GM12892 (cell line): ENCODE measurements around the gene ZNF219.

Source experiments
- POLR2A ChIP-seq: IDR thresholded peaks from 2 replicates; pipeline ENCODE4 v1.6.1; 2011; ENCODE audit warnings: low read depth, low read length, control low read depth
- TAF1 ChIP-seq: IDR thresholded peaks from 2 replicates; pipeline ENCODE4 v1.6.1; 2011; ENCODE audit warnings: low read depth, mild to moderate bottlenecking, control low read depth, low read length, borderline replicate concordance

DNA sequence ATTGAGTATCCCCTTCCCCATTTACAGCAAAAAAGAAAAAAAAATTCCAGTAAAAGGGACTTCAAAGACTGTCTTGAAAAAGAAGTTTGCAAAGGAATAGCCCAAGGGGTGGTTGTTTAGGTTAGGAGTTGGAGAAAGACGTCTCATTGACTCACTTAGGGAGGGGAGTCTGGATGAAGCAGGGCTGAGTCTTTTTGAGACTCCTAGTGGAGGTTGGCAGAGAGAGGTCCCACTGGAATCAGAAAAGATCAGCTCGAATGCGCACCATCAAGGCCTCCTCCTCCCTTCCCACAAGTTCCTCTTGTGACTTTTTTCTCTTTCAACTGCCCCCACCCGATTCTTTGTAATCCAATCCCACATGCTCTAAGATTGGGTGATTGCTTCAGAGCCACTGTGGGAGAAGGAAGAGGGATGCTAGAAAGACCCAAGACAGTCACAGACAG is 26.4 kb downstream of the ZNF219 start:
- TF ChIP-seq POLR2A: no peak
- no peak for TF ChIP-seq TAF1
